HUES64 (cell line): ENCODE results near the gene COL23A1.

ENCODE experiments used
- H3K27ac ChIP-seq: 2 replicates; pipeline ENCODE4 v1.7.0; 2013; ENCODE audit warnings: low read depth, low read length, inconsistent platforms
- H3K27me3 ChIP-seq: 2 replicates; pipeline ENCODE4 v1.6.1; 2013; ENCODE audit warnings: mild to moderate bottlenecking, low read length; ENCODE audit not compliant: insufficient read depth
- H3K36me3 ChIP-seq: 2 replicates; pipeline ENCODE4 v1.6.1; 2013; ENCODE audit warnings: mild to moderate bottlenecking, low read length; ENCODE audit not compliant: insufficient read depth
- H3K4me1 ChIP-seq: 2 replicates; pipeline ENCODE4 v1.6.1; 2013; ENCODE audit warnings: mild to moderate bottlenecking, low read length, moderate library complexity; ENCODE audit not compliant: insufficient read depth
- H3K4me3 ChIP-seq: 2 replicates; pipeline ENCODE4 v1.5.1; 2013; ENCODE audit warnings: mild to moderate bottlenecking, low read length, moderate library complexity
- H3K9ac ChIP-seq: 2 replicates; pipeline ENCODE4 v1.6.1; 2013; ENCODE audit warnings: mild to moderate bottlenecking, low read depth, low read length
- H3K9me3 ChIP-seq: 2 replicates; pipeline ENCODE4 v1.6.1; 2013; ENCODE audit warnings: low read depth, low read length; ENCODE audit not compliant: insufficient read depth
- WGBS: fragments of 150-250, 120-280 bp; methylation state at CpG from one replicate; pipeline ENCODE4 v1.1.7; 2013; ENCODE audit warnings: missing lambda C conversion rate; 5-methylcytosine and 5-hydroxymethylcytosine counted together

COL23A1 gene

DNA sequence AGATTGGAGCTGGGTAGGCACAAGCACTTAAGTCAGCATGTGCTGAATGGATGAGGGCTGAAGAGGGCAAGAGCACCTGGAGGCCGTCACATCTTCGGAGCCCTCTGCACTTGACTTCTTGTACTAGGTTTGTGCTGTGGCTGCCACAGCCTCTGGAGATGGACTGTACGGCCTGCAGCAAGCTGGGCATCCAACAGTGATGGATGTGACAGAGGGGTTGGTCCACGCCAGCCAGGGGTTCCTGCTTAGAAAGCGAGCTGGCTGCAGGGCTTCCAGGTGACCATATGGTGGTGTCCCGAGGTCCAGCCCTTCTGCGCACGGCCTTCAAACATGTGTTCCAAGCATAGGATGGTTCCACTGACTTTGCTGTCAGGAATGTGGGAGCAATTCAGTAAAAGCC lies 292.4 kb downstream of the COL23A1 start:
- Histone ChIP-seq H3K27me3 (no peaks in the 10 kb centered on the region), H3K36me3 (no peaks in the 10 kb centered on the region), H3K27ac (no peak overlapping the region), H3K4me1 (no peaks in the 10 kb centered on the region), H3K9ac (no peak overlapping the region), H3K4me3 (no peak overlapping the region), H3K9me3 (peaks cover 4% of the 10 kb centered on the region; the same call in 1 of the 2 replicates)
- WGBS = 69% methylated on average over 8 of the region's 8 CpGs

GRCh38 chr5:178296066-178296465 lies 294.1 kb downstream of the COL23A1 start:
- H3K27ac ChIP-seq = no peak overlapping the region
- H3K9ac ChIP-seq = no peak overlapping the region
- WGBS = 91% methylated on average over 6 of the region's 6 CpGs
- H3K27me3 ChIP-seq = no peaks in the 10 kb centered on the region
- H3K4me1 ChIP-seq = no peaks in the 10 kb centered on the region
- no peaks in the 10 kb centered on the region for H3K36me3 ChIP-seq
- H3K9me3 ChIP-seq = peaks cover 4% of the 10 kb centered on the region; the same call in 1 of the 2 replicates
- no peak overlapping the region for H3K4me3 ChIP-seq

DNA sequence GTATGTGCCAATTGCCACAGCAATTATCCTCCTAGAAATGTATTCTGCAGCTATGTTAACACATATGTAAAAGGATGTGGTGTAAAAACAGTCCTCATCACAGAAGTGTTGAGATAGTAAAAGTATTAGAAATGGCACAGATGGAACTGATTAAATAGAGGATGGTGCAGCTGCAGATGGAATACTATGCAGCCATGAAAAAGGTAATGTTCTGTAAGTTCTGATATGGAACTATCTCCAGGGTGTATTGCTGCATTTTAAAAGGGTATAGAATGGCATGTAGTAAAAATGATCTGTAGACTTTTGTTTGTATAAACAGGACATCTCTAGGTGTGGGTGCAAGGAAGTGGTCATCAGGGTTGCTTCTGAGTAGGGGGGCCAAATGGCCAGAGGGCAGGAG lies 294.6 kb downstream of the COL23A1 start:
- no peaks in the 10 kb centered on the region for H3K4me1 ChIP-seq
- no peaks in the 10 kb centered on the region for H3K36me3 ChIP-seq
- H3K27ac ChIP-seq = no peak overlapping the region
- H3K27me3 ChIP-seq = no peaks in the 10 kb centered on the region
- no peak overlapping the region for H3K9ac ChIP-seq
- no peak overlapping the region for H3K4me3 ChIP-seq
- peaks cover 4% of the 10 kb centered on the region; the same call in 1 of the 2 replicates for H3K9me3 ChIP-seq

- Histone ChIP-seq H3K27ac (no peak overlapping the region), H3K9ac (no peak overlapping the region), H3K9me3 (peaks cover 4% of the 10 kb centered on the region; the same call in 1 of the 2 replicates), H3K27me3 (no peaks in the 10 kb centered on the region), H3K4me1 (no peaks in the 10 kb centered on the region), H3K4me3 (no peak overlapping the region), H3K36me3 (no peaks in the 10 kb centered on the region)
- 88% methylated on average over 7 of the region's 7 CpGs for WGBS
Observed at GRCh38 chr5:178293815-178294214, 296.4 kb downstream of the COL23A1 start.

GRCh38 chr5:178293400-178293799 lies 296.8 kb downstream of the COL23A1 start:
- H3K4me1 ChIP-seq = no peaks in the 10 kb centered on the region
- H3K36me3 ChIP-seq = no peaks in the 10 kb centered on the region
- peaks cover 4% of the 10 kb centered on the region; the same call in 1 of the 2 replicates for H3K9me3 ChIP-seq
- H3K27me3 ChIP-seq = no peaks in the 10 kb centered on the region
- no peak overlapping the region for H3K27ac ChIP-seq
- H3K9ac ChIP-seq = no peak overlapping the region
- no peak overlapping the region for H3K4me3 ChIP-seq
- 80% methylated on average over 6 of the region's 6 CpGs for WGBS

GRCh38 chr5:178292826-178293205 lies 297.4 kb downstream of the COL23A1 start:
- WGBS = 85% methylated on average over 3 of the region's 3 CpGs

DNA sequence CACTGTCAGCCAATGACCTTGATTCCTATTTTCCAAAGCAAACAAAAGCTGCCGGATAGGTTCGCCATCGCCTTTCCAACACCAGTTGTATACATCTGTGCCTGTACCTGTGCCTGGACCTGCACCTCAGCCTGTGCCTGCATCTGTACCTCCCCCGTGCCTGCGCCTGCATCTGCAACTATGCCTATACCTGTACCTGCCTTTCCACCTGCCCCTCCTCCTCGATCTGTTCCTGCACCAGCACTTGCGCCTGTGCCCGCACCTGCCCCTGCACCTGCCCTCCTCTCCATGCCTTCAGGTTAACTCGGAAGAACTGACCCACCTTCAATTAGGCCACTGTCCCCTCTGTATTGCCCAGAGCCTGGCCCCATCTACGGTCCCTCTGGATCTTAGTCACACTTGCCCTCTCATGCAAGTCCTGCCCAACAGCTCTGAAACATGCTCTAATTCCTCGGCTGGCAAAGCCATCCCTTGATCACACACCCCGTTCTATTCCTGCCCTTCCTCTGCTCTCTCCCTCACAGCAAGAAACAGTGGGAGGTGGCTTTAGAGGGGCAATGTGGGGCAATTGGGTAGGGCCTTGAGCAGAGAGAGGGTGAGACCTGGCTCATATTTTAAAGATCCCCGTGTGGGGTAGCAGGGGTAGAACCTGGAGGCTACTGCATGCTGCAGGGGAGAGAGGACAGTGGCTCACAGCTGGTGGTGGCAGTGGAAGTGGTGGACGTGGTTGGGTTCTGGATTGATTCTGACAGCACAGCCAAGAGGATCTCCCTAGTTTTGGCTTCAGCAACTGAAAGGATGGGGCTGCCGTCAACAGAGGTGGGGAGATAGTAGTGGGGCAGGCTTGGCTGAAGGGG lies 298.0 kb downstream of the COL23A1 start:
- peaks cover 4% of the 10 kb centered on the region; the same call in 1 of the 2 replicates for H3K9me3 ChIP-seq
- no peak overlapping the region for H3K4me3 ChIP-seq
- no peak overlapping the region for H3K27ac ChIP-seq
- no peaks in the 10 kb centered on the region for H3K27me3 ChIP-seq
- no peaks in the 10 kb centered on the region for H3K4me1 ChIP-seq
- no peak overlapping the region for H3K9ac ChIP-seq
- no peaks in the 10 kb centered on the region for H3K36me3 ChIP-seq
- 91% methylated on average over 15 of the region's 15 CpGs for WGBS

More at GRCh38 chr5:178292826-178293205, 297.4 kb downstream of the COL23A1 start:
- H3K36me3 ChIP-seq = no peaks in the 10 kb centered on the region
- H3K4me1 ChIP-seq = no peaks in the 10 kb centered on the region
- H3K27ac ChIP-seq = no peak overlapping the region
- peaks cover 4% of the 10 kb centered on the region; the same call in 1 of the 2 replicates for H3K9me3 ChIP-seq
- H3K9ac ChIP-seq = no peak overlapping the region
- no peaks in the 10 kb centered on the region for H3K27me3 ChIP-seq
- H3K4me3 ChIP-seq = no peak overlapping the region

- Histone ChIP-seq H3K4me3 (no peak overlapping the region), H3K27ac (no peak overlapping the region), H3K4me1 (no peaks in the 10 kb centered on the region), H3K36me3 (no peaks in the 10 kb centered on the region), H3K27me3 (no peaks in the 10 kb centered on the region), H3K9me3 (peaks cover 4% of the 10 kb centered on the region; the same call in 1 of the 2 replicates), H3K9ac (no peak overlapping the region)
- WGBS = 78% methylated on average over 13 of the region's 13 CpGs
Observed at GRCh38 chr5:178291161-178291561, 299.0 kb downstream of the COL23A1 start.

GRCh38 chr5:178290376-178290775 lies 299.8 kb downstream of the COL23A1 start:
- H3K9ac ChIP-seq = no peak overlapping the region
- H3K27me3 ChIP-seq = no peaks in the 10 kb centered on the region
- no peak overlapping the region for H3K27ac ChIP-seq
- H3K4me1 ChIP-seq = no peaks in the 10 kb centered on the region
- H3K9me3 ChIP-seq = 0 out of 2 replicates have a peak, but pooled peaks cover under 1% of the 10 kb centered on the region
- 93% methylated on average over 7 of the region's 7 CpGs for WGBS
- H3K4me3 ChIP-seq = no peak overlapping the region
- H3K36me3 ChIP-seq = no peaks in the 10 kb centered on the region

DNA sequence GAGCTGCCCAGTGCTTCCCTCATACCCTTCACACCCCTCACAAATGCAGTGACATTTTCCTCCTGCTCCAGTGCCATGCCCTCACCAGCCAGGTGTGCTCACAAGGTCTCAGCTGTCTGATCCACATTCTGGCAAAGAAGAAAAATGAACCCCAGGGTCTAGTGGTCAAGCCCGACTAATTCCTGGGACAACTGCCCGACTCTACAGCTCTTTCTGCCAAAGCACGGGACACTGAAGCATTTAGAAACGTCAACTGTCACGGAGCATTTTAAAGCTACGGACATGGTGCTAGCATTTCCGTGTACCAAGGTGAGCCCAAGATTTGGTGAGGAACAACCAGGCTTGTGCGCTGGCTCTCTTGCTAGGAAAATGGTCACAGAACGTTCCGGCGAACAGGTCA lies 300.8 kb downstream of the COL23A1 start:
- WGBS = 85% methylated on average over 11 of the region's 11 CpGs
- no peaks in the 10 kb centered on the region for H3K27me3 ChIP-seq
- no peaks in the 10 kb centered on the region for H3K36me3 ChIP-seq
- no peaks in the 10 kb centered on the region for H3K4me1 ChIP-seq
- no peaks in the 10 kb centered on the region for H3K9me3 ChIP-seq
- H3K27ac ChIP-seq = no peak overlapping the region
- no peak overlapping the region for H3K9ac ChIP-seq
- no peak overlapping the region for H3K4me3 ChIP-seq

DNA sequence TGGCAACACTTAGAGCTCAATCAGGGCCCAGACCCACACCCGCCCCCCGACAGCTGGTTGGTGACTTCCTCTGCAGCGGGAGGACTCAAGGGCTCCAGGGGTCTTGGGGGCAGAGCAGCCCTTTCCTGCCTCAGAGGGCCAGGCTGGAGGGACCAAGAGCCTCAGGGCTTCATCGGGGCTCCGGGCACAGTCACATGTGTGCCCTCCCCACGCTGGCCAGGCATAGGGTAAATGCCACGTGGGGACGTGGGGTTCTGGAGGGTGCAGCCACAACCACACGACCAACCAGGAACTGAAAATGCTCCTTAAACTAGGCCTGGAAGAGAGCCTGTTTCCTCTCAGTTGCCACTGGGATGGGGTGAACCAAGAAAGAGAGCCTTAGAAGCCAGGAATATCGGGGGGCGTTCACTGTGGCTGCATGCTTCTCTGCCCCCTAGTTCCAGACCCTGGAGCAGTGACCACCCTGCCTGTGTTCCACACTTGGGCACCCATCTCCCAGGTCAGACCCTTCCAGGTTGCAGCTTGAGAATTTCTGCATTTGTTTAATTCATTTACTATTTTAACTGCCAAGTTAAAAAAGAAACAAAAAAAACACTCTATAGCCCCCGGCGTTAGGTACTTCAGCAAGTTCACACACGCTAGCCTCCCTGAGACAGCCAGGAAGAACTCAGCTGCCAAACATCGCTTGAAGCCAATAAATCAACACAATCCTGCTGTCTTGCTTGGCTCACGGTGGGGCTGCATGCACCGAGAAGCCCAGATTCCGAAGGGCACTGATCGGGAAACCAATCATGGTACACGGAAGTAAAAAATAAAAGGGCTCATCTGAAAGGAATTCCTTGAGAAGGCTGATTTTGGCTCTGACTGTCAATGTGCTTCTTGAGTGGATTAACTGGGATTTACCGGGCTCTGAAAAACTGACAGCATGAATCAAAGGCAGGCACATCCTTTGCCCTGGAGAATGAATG lies 301.5 kb downstream of the COL23A1 start:
- WGBS = 89% methylated on average over 21 of the region's 21 CpGs
- Histone ChIP-seq H3K4me3 (no peak overlapping the region), H3K9me3 (peaks cover 1% of the 10 kb centered on the region; the same call in 1 of the 2 replicates), H3K36me3 (no peaks in the 10 kb centered on the region), H3K27me3 (no peaks in the 10 kb centered on the region), H3K4me1 (no peaks in the 10 kb centered on the region), H3K27ac (no peak overlapping the region), H3K9ac (no peak overlapping the region)
